Measurements from ENCODE around the gene KIF2B.
"Not testable (repeated sequence)": the region's sequence is repeated elsewhere in the genome, so short reads cannot be mapped to it uniquely, and the experiment has no call there.

The KIF2B gene, protein sequence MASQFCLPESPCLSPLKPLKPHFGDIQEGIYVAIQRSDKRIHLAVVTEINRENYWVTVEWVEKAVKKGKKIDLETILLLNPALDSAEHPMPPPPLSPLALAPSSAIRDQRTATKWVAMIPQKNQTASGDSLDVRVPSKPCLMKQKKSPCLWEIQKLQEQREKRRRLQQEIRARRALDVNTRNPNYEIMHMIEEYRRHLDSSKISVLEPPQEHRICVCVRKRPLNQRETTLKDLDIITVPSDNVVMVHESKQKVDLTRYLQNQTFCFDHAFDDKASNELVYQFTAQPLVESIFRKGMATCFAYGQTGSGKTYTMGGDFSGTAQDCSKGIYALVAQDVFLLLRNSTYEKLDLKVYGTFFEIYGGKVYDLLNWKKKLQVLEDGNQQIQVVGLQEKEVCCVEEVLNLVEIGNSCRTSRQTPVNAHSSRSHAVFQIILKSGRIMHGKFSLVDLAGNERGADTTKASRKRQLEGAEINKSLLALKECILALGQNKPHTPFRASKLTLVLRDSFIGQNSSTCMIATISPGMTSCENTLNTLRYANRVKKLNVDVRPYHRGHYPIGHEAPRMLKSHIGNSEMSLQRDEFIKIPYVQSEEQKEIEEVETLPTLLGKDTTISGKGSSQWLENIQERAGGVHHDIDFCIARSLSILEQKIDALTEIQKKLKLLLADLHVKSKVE

DNA sequence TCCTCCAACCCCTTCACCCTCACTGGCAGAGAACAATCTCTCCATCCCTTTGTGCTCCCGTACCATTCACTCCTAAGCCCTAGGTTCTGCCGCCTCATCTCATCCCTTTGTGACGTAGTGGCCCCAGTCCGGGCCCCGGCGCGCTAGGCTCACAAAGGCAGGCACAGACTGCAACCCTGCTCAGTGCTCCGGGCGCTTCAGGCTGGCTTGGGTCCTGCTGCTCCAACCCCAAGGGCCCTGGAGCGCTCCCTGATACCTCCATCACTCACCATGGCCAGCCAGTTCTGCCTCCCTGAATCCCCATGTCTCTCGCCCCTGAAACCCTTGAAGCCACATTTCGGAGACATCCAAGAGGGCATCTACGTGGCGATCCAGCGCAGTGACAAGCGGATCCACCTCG lies at the start of gene KIF2B:
Gene KIF2B (plus strand): TSS at position 164 of the 400 bp plus-strand sequence. CDS start 107 bp downstream, at position 271.
- no peak for DNase-seq

DNA sequence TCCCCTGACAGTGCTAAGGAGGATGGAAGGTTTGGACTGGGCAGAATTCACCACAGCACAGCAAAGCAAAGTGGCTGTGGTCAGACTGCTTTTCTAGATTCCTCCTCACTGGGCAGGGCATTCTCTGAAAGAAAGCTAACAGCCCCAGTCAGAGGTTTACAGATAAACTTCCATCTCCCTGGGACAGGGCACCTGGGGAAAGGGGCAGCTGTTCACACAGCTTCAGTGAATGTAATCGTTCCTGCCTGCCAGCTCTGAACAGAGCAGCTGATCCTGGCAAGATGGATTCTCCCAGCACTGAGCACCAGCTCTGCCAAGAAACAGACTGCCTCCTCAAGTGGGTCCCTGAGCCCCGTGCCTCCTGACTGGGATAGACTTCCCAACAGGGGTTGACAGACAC lies 42.4 kb upstream of the KIF2B start:
- DNase-seq, result no peak

GRCh38 chr17:53791551-53791950 lies 31.2 kb upstream of the KIF2B start:
- no peak for DNase-seq

- DNase-seq, result no peak
These were observed 30.3 kb upstream of the KIF2B start for GRCh38 chr17:53792451-53792850.

DNA sequence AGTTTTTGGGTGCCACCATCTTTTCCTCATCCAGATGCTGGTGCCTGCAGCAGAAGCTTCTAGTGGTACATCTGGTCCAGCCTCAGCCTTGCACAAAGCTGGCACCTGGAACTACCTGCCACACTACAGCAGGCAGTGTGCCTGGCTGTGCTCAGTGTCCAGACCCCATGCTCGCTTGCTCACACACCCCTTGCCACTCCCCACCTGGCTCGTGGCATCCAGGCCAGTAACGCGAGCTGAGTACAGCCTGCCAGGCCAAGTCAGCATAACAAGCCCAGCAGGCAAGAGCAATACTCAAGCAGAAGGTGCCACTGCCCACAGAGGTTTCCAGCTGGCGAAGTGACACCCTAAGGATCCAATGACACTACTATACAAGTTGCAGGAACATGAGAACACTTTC lies 29.7 kb upstream of the KIF2B start:
- no peak for DNase-seq

DNA sequence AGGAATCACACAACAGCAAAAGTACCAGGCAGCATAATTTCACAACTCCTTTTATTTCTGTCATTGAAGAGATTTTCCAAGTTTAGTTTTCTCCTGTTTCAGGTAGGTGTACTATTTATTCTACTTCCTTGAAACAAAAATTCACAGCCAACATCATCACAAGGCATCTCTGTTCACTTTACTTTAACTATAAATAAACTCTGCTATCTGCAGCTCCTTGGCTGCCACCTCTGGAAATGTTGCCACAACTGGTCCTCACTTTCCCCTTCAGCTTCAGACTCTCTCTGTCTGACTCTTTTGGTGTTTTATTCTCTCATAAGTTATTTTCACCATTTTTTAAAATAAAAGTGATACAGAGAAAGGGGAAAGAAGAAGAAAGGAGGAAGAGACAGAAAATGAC lies 27.9 kb upstream of the KIF2B start:
- DNase-seq, result no peak

GRCh38 chr17:53796642-53797041 lies 26.1 kb upstream of the KIF2B start:
- no peak for DNase-seq

DNA sequence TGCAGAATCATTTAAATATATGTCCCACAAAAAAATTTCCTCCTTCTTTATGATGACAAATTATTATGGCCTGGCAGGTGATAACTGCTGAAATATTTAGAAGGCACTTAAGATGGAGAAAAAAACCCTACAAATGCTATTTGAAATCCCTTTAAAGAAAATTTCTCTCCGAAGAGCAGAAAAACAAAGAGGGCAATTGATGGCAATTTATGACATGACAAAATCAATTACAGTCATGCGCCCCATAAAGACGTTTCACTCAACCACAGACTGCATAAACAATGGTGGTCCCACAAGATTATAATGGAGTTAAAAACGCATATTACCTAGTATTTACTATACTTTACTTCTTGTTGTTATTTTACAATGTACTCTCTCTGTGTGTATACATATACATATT lies 25.2 kb upstream of the KIF2B start:
- no peak for DNase-seq

DNA sequence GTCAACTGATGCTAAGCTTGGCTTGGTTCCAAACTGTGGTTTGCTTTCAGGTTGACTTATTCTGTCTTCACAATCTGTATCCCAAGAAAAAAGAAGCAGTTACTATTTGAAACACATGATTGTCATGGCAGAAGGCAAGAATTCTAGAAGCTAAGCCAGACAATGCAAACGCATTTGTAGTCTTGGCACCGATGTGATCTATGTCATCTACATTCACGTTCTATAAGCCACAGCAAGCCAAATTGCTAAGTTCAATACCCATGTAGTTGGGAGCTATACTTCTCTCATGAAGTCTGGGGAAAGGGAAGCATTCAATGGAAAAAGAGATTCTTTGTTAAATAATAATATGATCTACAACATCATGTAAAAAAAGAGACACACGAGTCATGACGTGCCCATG lies 18.3 kb upstream of the KIF2B start:
- no peak for DNase-seq

DNA sequence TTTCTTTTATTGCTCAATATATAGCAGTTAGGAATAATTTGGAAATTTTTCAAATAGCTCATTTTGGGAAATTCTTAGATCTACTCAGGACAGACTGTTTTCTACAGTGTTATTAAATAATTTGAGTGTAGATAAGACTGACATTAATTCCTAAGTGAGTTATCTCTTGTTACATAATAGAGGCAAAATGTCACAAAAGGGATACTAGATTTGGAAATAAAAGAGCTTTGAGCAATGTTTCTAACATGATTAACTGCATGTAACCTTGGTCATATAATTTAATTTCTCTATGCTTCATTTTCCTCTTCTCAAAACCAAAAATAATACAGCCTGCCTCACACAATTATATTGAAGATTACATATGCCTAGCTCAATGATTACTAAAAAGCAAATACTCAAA lies 16.3 kb upstream of the KIF2B start:
- DNase-seq, result no peak

DNA sequence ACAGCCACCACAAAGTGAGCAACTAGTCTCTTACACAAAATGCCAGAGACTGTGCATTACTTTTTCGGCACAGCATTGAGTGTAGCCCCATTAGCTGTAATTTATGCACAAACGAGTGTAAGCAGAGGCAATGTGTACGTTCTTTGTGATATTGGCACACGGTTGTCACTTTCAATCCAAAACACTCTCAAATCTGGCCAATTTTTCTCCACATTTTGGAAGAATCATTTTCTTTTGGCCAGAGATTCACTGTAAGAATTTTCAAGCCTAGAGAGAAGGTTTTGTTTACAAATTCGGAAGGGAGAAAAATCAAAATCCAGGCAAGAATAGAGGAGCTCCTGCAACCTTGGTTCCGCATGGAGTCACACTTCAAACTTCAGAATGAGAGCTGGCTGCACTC lies 15.4 kb upstream of the KIF2B start:
- DNase-seq, result no peak

DNA sequence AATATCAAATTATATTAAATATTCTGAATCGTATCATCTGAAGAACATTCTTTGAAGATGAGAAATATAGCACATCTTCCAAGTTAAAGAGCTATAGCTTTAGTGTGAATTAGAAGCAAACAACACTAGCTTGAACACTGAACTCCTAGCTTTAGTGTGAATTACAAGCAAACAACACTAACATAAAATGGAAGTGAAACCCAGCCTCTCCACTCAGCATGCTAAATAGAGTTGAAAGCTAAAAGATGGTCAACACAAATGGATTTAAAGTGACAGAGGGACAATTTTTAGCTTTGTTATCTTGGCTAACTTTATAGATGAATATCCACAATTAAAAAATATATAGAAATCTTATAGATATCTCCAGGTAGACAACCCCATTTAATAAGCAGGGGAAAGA lies 4.5 kb upstream of the KIF2B start:
- no peak for DNase-seq

DNA sequence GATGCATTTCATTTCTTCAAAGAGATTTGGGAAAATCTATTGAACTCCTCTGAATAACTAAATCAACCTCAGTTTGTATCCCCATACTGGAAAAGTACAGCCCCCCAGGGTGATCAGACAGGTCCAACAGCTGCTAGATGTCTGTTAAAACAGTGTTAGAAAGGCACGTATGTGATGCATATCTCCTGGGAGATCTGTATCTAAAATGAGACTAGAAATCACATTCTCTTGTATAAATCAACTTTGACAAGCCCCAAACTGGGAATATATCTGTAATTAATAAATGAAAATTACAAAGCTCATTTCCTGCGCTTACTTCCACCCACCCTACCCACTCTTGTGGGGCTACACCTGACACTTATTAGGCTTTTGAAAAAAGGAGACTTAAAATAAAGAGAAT lies 3.8 kb upstream of the KIF2B start:
- no peak for DNase-seq

- no peak for DNase-seq
These were observed 2.8 kb upstream of the KIF2B start for GRCh38 chr17:53819956-53820355.

DNA sequence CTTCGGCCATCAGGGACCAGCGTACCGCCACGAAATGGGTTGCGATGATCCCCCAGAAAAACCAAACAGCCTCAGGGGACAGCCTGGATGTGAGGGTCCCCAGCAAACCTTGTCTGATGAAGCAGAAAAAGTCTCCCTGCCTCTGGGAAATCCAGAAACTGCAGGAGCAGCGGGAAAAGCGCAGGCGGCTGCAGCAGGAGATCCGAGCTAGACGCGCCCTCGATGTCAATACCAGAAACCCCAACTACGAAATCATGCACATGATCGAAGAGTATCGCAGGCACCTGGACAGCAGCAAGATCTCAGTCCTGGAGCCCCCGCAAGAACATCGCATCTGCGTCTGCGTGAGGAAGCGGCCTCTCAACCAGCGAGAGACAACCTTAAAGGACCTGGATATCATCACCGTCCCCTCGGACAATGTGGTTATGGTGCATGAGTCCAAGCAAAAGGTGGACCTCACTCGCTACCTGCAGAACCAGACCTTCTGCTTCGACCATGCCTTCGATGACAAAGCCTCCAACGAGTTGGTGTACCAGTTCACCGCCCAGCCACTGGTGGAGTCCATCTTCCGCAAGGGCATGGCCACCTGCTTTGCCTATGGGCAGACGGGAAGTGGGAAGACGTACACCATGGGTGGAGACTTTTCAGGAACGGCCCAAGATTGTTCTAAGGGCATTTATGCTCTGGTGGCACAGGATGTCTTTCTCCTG lies 769 bp downstream of the KIF2B start:
- DNase-seq, result no peak

GRCh38 chr17:53834771-53835170 lies 12.0 kb downstream of the KIF2B start:
- DNase-seq, result not testable (repeated sequence)

DNA sequence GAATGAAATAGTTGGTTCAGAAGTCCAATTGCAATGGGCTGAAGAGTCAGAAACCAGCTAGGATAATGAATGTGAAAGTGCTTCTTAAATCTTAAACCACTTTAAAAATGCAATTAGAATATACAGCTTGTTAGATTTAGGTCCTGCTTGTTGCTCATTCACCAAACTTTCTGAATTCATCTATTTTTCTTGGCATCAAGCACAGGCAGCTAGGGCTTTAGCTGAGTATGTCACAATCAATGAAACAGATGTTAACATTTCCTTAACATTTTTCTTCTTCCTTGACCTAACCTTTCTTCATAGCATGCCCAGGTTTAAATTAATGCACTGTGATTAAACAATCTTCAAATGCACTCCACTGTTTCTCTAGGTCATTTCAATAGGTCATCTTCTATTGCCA lies 14.4 kb downstream of the KIF2B start:
- no peak for DNase-seq

- DNase-seq, result no peak
These were observed 21.9 kb downstream of the KIF2B start for GRCh38 chr17:53844491-53845107.

- DNase-seq, result not testable (repeated sequence)
These were observed 48.4 kb downstream of the KIF2B start for GRCh38 chr17:53871128-53871527.
